GM23338 (cell line): ENCODE results near the gene CAV2. TPM values are rescaled to one million over a fixed set of nuclear protein-coding genes. Genes with fewer than 3 reads are reported as not detected.

ENCODE experiments used
- ATAC-seq: fragments of 200-7000 bp; cut with Tn5 transposase; 3 replicates; pipeline ENCODE4 v1.9.1; 2020
- DNase-seq: peaks from one replicate; pipeline ENCODE4 v3.0.0-alpha.2; 2015; ENCODE audit warnings: low spot score
- H2AFZ ChIP-seq: fragments of 200-600 bp; sonication (generic); 2 replicates; pipeline ENCODE4 v1.8.0; 2016; ENCODE audit warnings: antibody characterized with exemption, mild to moderate bottlenecking, moderate library complexity
- H3F3A ChIP-seq: fragments of 200-600 bp; sonication (generic); replicated peaks from 2 replicates; pipeline ENCODE4 v1.8.0; 2017; ENCODE audit warnings: antibody characterized with exemption, mixed run types, low read depth
- H3K27ac ChIP-seq: fragments of 200-600 bp; sonication (generic); 2 replicates; pipeline ENCODE4 v1.6.1; 2016; ENCODE audit warnings: low read depth
- H3K27me3 ChIP-seq: fragments of 200-600 bp; sonication (generic); 2 replicates; pipeline ENCODE4 v1.8.0; 2016; ENCODE audit warnings: mild to moderate bottlenecking, mixed run types, moderate library complexity; ENCODE audit not compliant: insufficient read depth
- H3K36me3 ChIP-seq: fragments of 200-600 bp; sonication (generic); 2 replicates; pipeline ENCODE4 v1.8.0; 2016; ENCODE audit warnings: mild to moderate bottlenecking; ENCODE audit not compliant: insufficient read depth
- H3K4me1 ChIP-seq: fragments of 200-600 bp; sonication (generic); 2 replicates; pipeline ENCODE4 v1.8.0; 2016; ENCODE audit warnings: mild to moderate bottlenecking, moderate library complexity; ENCODE audit not compliant: insufficient read depth
- H3K4me2 ChIP-seq: fragments of 200-600 bp; sonication (generic); 2 replicates; pipeline ENCODE4 v1.7.1; 2017; ENCODE audit warnings: mixed run types
- H3K4me3 ChIP-seq: fragments of 200-600 bp; sonication (generic); 2 replicates; pipeline ENCODE4 v1.6.1; 2016; ENCODE audit warnings: mixed run types
- H3K79me2 ChIP-seq: fragments of 200-600 bp; sonication (generic); replicated peaks from 2 replicates; pipeline ENCODE4 v1.8.0; 2017; ENCODE audit warnings: mild to moderate bottlenecking; ENCODE audit not compliant: insufficient read depth
- H3K9me2 ChIP-seq: fragments of 200-600 bp; sonication (generic); 2 replicates; pipeline ENCODE4 v1.8.0; 2017; ENCODE audit not compliant: insufficient read depth
- H4K20me1 ChIP-seq: fragments of 200-600 bp; sonication (generic); replicated peaks from 2 replicates; pipeline ENCODE4 v1.8.0; 2017; ENCODE audit warnings: mild to moderate bottlenecking; ENCODE audit not compliant: insufficient read depth
- H3K27ac Mint-ChIP-seq: 2 replicates; pipeline ENCODE4 v1.8.0; 2020; ENCODE audit warnings: inconsistent platforms, mild to moderate bottlenecking, moderate library complexity, mixed read lengths
- H3K27me3 Mint-ChIP-seq: 3 replicates; pipeline ENCODE4 v1.8.0; 2022; ENCODE audit warnings: low read depth, mild to moderate bottlenecking, moderate library complexity, mixed read lengths, inconsistent platforms; ENCODE audit not compliant: insufficient read depth, poor library complexity
- H3K36me3 Mint-ChIP-seq: 3 replicates; pipeline ENCODE4 v1.8.0; 2021; ENCODE audit warnings: low read depth, mild to moderate bottlenecking, inconsistent platforms, moderate library complexity, mixed read lengths
- H3K4me1 Mint-ChIP-seq: 3 replicates; pipeline ENCODE4 v1.8.0; 2020; ENCODE audit warnings: mild to moderate bottlenecking, inconsistent platforms, mixed read lengths
- H3K4me3 Mint-ChIP-seq: 3 replicates; pipeline ENCODE4 v1.8.0; 2021; ENCODE audit warnings: moderate library complexity, mild to moderate bottlenecking, inconsistent platforms, mixed read lengths
- H3K9me3 Mint-ChIP-seq: 3 replicates; pipeline ENCODE4 v1.8.0; 2020; ENCODE audit warnings: moderate library complexity, mild to moderate bottlenecking, inconsistent platforms, mixed read lengths
- CREB1 ChIP-seq: fragments of 250-450 bp; sonication (Bioruptor Pico); IDR thresholded peaks from 2 replicates; pipeline ENCODE4 v1.5.0; 2020; ENCODE audit warnings: low read depth, mild to moderate bottlenecking, moderate library complexity
- ETS1 ChIP-seq: IDR thresholded peaks from 2 replicates; pipeline ENCODE4 v1.6.1; 2016; ENCODE audit warnings: antibody characterized with exemption
- EZH2 ChIP-seq: fragments of 200-600 bp; sonication (generic); IDR thresholded peaks from one replicate; pipeline ENCODE4 v1.8.0; 2017; ENCODE audit warnings: antibody characterized with exemption, mild to moderate bottlenecking, low read depth; ENCODE audit not compliant: unreplicated experiment
- EZH2phosphoT487 ChIP-seq: fragments of 200-600 bp; sonication (generic); IDR thresholded peaks from one replicate; pipeline ENCODE4 v1.8.1; 2018; ENCODE audit warnings: antibody characterized with exemption; ENCODE audit not compliant: unreplicated experiment
- JUNB ChIP-seq: IDR thresholded peaks from one replicate; pipeline ENCODE4 v1.6.1; 2016; ENCODE audit warnings: antibody characterized with exemption; ENCODE audit not compliant: unreplicated experiment
- NANOG ChIP-seq: IDR thresholded peaks from 2 replicates; pipeline ENCODE4 v1.6.1; 2016; ENCODE audit warnings: antibody characterized with exemption, borderline replicate concordance
- POLR2AphosphoS5 ChIP-seq: IDR thresholded peaks from 2 replicates; pipeline ENCODE4 v1.6.1; 2016; ENCODE audit warnings: antibody characterized with exemption, low read depth
- STAT1 ChIP-seq: IDR thresholded peaks from one replicate; pipeline ENCODE4 v1.6.1; 2016; ENCODE audit warnings: antibody characterized with exemption; ENCODE audit not compliant: unreplicated experiment
- ZNF114 ChIP-seq: fragments of 250-450 bp; sonication (Bioruptor Pico); IDR thresholded peaks from 2 replicates; pipeline ENCODE4 v1.5.0; 2020; ENCODE audit warnings: mild to moderate bottlenecking, moderate library complexity
- ZNF331 ChIP-seq: fragments of 250-450 bp; sonication (Bioruptor Pico); IDR thresholded peaks from 2 replicates; pipeline ENCODE4 v1.5.0; 2020; ENCODE audit warnings: low read depth, mild to moderate bottlenecking, moderate library complexity
- ZNF462 ChIP-seq: fragments of 250-450 bp; sonication (Bioruptor Pico); IDR thresholded peaks from 2 replicates; pipeline ENCODE4 v1.5.0; 2020; ENCODE audit warnings: mild to moderate bottlenecking, moderate library complexity
- polyA plus RNA-seq: library from polyadenylated mRNA; unstranded; fragments of >200 nt; fragmentation: Nextera tagmentation; extraction: Ambion mirVana; gene quantifications from 2 replicates; pipeline ENCODE4 v1.2.1, GENCODE V29; 2016
- total RNA-seq: library from RNA; depleted of rRNA; stranded (reverse); fragments of >200 nt; shearing (Covaris generic); gene quantifications from 2 replicates; pipeline ENCODE4 v1.2.3, GENCODE V29; 2014
- TF ChIP-seq, protein P1 (sequence below): IDR thresholded peaks from one replicate; pipeline ENCODE4 v1.6.1; 2018; ENCODE audit warnings: antibody characterized with exemption; ENCODE audit not compliant: unreplicated experiment
- TF ChIP-seq, protein P2 (sequence below), 2 experiments: fragments of 200-600 bp in 1 of 2; sonication (generic) in 1 of 2; conservative IDR thresholded peaks; 2 replicates each; pipeline versions ENCODE4 v1.5.1 to v1.6.1; 2016 to 2017; ENCODE audit warnings: antibody characterized with exemption in 2 of 2, low read depth in 2 of 2, mild to moderate bottlenecking in 2 of 2, moderate library complexity in 1 of 2

The CAV2 gene
- total and polyA plus RNA-seq, 2 experiments from 2014 or later: 4.2 to 6.6 TPM

DNA sequence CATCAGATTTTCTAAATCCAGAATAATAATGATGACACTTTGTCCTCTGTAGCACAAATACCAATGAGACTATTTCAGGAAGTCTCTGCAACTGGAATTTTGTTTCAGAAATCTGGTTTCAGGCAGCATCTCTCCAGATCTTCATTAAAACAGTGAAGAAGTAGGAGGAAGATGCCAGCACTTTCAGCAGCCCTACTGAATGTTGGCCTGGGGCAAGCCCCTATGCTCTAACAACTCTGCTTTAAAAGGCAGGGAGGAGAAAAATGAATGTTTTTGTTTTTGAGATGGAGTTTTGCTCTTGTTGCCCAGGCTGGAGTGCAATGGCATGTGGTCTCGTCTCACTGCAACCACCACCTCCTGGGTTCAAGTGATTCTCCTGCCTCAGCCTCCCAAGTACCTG lies 18.1 kb downstream of the CAV2 start:
- no peaks in the 10 kb centered on the region for H3K27me3 ChIP-seq
- no peaks in the 10 kb centered on the region for H3K9me2 ChIP-seq
- DNase-seq (no peak), ATAC-seq (no peak)
- H3K4me1 ChIP-seq: peaks cover 21% of the 10 kb centered on the region
- Mint-ChIP-seq H3K4me1 (peaks cover 29% of the 10 kb centered on the region), H3K4me3 (no peak overlapping the region), H3K9me3 (no peaks in the 10 kb centered on the region), H3K36me3 (no peaks in the 10 kb centered on the region), H3K27ac (no peak overlapping the region), H3K27me3 (peaks cover 2% of the 10 kb centered on the region)
- H3K36me3 ChIP-seq: no peaks in the 10 kb centered on the region
- TF ChIP-seq CREB1 (CRISPR knock-in tag) (no peak), ETS1 (no peak), POLR2AphosphoS5 (no peak), NANOG (no peak), EZH2phosphoT487 (no peak), STAT1 (no peak), EZH2 (no peak), ZNF331 (no peak), ZNF114 (CRISPR knock-in tag) (no peak), ZNF462 (no peak), JUNB (no peak)
- TF ChIP-seq, protein P1, sequence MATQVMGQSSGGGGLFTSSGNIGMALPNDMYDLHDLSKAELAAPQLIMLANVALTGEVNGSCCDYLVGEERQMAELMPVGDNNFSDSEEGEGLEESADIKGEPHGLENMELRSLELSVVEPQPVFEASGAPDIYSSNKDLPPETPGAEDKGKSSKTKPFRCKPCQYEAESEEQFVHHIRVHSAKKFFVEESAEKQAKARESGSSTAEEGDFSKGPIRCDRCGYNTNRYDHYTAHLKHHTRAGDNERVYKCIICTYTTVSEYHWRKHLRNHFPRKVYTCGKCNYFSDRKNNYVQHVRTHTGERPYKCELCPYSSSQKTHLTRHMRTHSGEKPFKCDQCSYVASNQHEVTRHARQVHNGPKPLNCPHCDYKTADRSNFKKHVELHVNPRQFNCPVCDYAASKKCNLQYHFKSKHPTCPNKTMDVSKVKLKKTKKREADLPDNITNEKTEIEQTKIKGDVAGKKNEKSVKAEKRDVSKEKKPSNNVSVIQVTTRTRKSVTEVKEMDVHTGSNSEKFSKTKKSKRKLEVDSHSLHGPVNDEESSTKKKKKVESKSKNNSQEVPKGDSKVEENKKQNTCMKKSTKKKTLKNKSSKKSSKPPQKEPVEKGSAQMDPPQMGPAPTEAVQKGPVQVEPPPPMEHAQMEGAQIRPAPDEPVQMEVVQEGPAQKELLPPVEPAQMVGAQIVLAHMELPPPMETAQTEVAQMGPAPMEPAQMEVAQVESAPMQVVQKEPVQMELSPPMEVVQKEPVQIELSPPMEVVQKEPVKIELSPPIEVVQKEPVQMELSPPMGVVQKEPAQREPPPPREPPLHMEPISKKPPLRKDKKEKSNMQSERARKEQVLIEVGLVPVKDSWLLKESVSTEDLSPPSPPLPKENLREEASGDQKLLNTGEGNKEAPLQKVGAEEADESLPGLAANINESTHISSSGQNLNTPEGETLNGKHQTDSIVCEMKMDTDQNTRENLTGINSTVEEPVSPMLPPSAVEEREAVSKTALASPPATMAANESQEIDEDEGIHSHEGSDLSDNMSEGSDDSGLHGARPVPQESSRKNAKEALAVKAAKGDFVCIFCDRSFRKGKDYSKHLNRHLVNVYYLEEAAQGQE: no peak
- TF ChIP-seq, protein P2, sequence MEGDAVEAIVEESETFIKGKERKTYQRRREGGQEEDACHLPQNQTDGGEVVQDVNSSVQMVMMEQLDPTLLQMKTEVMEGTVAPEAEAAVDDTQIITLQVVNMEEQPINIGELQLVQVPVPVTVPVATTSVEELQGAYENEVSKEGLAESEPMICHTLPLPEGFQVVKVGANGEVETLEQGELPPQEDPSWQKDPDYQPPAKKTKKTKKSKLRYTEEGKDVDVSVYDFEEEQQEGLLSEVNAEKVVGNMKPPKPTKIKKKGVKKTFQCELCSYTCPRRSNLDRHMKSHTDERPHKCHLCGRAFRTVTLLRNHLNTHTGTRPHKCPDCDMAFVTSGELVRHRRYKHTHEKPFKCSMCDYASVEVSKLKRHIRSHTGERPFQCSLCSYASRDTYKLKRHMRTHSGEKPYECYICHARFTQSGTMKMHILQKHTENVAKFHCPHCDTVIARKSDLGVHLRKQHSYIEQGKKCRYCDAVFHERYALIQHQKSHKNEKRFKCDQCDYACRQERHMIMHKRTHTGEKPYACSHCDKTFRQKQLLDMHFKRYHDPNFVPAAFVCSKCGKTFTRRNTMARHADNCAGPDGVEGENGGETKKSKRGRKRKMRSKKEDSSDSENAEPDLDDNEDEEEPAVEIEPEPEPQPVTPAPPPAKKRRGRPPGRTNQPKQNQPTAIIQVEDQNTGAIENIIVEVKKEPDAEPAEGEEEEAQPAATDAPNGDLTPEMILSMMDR (conservative IDR thresholded peaks at IDR 0.05; ENCODE audit: low read depth in 2 of 2): no peak
- no peaks in the 10 kb centered on the region for H4K20me1 ChIP-seq
- no peaks in the 10 kb centered on the region for H3F3A ChIP-seq
- H3K27ac ChIP-seq: no peak overlapping the region
- no peak overlapping the region for H3K4me3 ChIP-seq
- H3K79me2 ChIP-seq: no peaks in the 10 kb centered on the region
- H3K4me2 ChIP-seq: no peak overlapping the region
- peak overlapping the region; percentile 49; the same call in 1 of the 2 replicates for H2AFZ ChIP-seq
